ENCODE measurements around the gene CMIP.

DNA sequence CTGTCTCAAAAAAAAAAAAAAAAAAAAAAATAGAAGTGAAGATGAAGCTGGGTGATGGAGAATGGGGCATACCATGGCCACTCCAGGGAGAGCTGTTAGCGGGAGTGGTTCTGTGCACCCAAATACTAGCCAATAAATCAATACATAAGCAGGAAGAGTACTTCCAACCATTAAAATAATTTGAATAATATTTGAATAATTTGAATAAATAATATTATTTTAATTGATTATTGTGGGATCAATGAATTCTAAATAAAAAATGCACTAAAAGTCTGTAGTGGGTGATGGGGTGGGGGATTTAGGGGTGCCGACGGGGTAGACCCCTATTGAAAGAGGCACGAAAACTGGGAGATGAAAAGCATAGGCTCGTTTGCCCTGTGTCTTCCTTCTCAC is 41.4 kb upstream of the CMIP start:
- TF ChIP-seq, protein P1, sequence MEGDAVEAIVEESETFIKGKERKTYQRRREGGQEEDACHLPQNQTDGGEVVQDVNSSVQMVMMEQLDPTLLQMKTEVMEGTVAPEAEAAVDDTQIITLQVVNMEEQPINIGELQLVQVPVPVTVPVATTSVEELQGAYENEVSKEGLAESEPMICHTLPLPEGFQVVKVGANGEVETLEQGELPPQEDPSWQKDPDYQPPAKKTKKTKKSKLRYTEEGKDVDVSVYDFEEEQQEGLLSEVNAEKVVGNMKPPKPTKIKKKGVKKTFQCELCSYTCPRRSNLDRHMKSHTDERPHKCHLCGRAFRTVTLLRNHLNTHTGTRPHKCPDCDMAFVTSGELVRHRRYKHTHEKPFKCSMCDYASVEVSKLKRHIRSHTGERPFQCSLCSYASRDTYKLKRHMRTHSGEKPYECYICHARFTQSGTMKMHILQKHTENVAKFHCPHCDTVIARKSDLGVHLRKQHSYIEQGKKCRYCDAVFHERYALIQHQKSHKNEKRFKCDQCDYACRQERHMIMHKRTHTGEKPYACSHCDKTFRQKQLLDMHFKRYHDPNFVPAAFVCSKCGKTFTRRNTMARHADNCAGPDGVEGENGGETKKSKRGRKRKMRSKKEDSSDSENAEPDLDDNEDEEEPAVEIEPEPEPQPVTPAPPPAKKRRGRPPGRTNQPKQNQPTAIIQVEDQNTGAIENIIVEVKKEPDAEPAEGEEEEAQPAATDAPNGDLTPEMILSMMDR (IDR thresholded peaks at IDR 0.05) = no peak
- TF ChIP-seq POLR2A (IDR thresholded peaks at IDR 0.05; ENCODE audit: low read depth) = no peak
- TF ChIP-seq POLR2AphosphoS5 (IDR thresholded peaks at IDR 0.05) = no peak
- no peak for TF ChIP-seq EP300 (IDR thresholded peaks at IDR 0.05)

All from esophagus muscularis mucosa (tissue), 4 donors.